ENCODE data around the gene GFOD2. TPM values are rescaled to one million over a fixed set of nuclear protein-coding genes. Genes with fewer than 3 reads are reported as not detected.

GFOD2 gene
- polyA plus RNA-seq, 3 donors = 3.7 to 9.4 (median 3.8) TPM

GRCh38 chr16:67652578-67653127 lies 66.5 kb downstream of the GFOD2 start:
- Histone ChIP-seq H3K36me3 (replicated peaks in 1 of 2; ENCODE audit: control insufficient read depth in 1 of 2, insufficient read depth in 2 of 2, low read length in 2 of 2) (peaks cover 0 to 2% of the 10 kb centered on the region in 2 donors), H3K27ac (ENCODE audit: low read depth in 1 of 2, low read length in 2 of 2) (no peak overlapping the region), H3K9ac (ENCODE audit: insufficient read depth, low read length, poor library complexity, severe bottlenecking) (no peak overlapping the region), H2AFZ (ENCODE audit: insufficient read depth, low read depth, low read length, poor library complexity, severe bottlenecking) (no peak overlapping the region), H3K27me3 (ENCODE audit: control insufficient read depth in 2 of 2, insufficient read depth in 2 of 2, low read length in 2 of 2) (no peaks in the 10 kb centered on the region), H3K4me3 (replicated peaks in 1 of 3; ENCODE audit: low read depth in 2 of 3, low read length in 3 of 3) (no peak overlapping the region), H3K9me3 (replicated peaks in 1 of 2; ENCODE audit: control insufficient read depth in 1 of 2, insufficient read depth in 1 of 2, low read length in 2 of 2) (no peaks in the 10 kb centered on the region), H4K20me1 (ENCODE audit: insufficient read depth, low read length) (no peaks in the 10 kb centered on the region), H3K4me2 (replicated peaks; ENCODE audit: extremely low read depth, low read length, poor library complexity, severe bottlenecking) (no peak overlapping the region), H3K4me1 (ENCODE audit: control insufficient read depth in 1 of 2, insufficient read depth in 2 of 2, low read length in 2 of 2) (no peaks in the 10 kb centered on the region), H3K79me2 (ENCODE audit: insufficient read depth, low read length) (no peaks in the 10 kb centered on the region)
- DNase-seq = peak in 1 of 3 donors; percentile 3
- intact Hi-C loops (cut with micrococcal nuclease) = no loop called here
- 64% methylated on average over 36 of the region's 59 CpGs for WGBS (ENCODE audit: insufficient coverage)
- Mint-ChIP-seq H3K9me3 (peaks cover 0 to 1% (median 0%) of the 10 kb centered on the region in 7 donors), H3K4me1 (no peaks in the 10 kb centered on the region), H3K27ac (no peak overlapping the region), H3K27me3 (ENCODE audit: low read depth in 3 of 3) (peaks cover 2 to 6% (median 5%) of the 10 kb centered on the region in 3 donors), H3K36me3 (peaks cover 3 to 10% of the 10 kb centered on the region in 2 donors), H3K4me3 (no peak overlapping the region)
- no peak for TF ChIP-seq CTCF (IDR thresholded peaks at IDR 0.05)

DNA sequence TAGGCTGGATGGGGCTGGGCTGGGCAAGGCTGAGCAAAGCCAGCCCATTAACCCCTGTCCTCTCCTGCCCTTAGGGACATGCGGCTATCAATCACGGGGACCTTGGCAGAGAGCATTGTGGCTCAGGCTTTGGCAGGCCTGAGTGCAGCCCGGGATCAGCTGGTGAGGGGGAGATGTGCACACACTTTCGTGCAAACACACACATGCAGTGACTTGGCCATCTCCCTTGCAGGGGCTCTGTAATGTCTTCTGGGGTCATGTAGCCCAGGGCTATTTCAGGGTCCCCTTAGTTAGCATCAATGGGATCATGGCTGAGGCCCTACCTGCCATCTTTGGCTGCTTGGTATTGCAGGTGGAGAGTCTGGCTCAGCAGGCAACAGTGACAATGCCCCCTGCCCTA lies 67.3 kb downstream of the GFOD2 start:
- Mint-ChIP-seq H3K27ac (no peak overlapping the region), H3K36me3 (peaks cover 0 to 2% of the 10 kb centered on the region in 2 donors), H3K4me1 (no peaks in the 10 kb centered on the region), H3K27me3 (ENCODE audit: low read depth in 3 of 3) (peaks cover 2 to 5% (median 5%) of the 10 kb centered on the region in 3 donors), H3K4me3 (peak overlapping the region in 1 of 2 donors; percentile 47), H3K9me3 (peaks cover 0 to 1% (median 0%) of the 10 kb centered on the region in 7 donors)
- WGBS (ENCODE audit: insufficient coverage) = no CpG with 5 or more reads among the region's 4 CpGs
- no peaks in the 10 kb centered on the region for H3K4me1 ChIP-seq (ENCODE audit: control insufficient read depth in 1 of 2, insufficient read depth in 2 of 2, low read length in 2 of 2)
- intact Hi-C loops (cut with micrococcal nuclease) = no loop called here
- H3K27me3 ChIP-seq (ENCODE audit: control insufficient read depth in 2 of 2, insufficient read depth in 2 of 2, low read length in 2 of 2) = no peaks in the 10 kb centered on the region
- no peak for TF ChIP-seq CTCF (IDR thresholded peaks at IDR 0.05)
- DNase-seq = no peak
- no peak overlapping the region for H2AFZ ChIP-seq (ENCODE audit: insufficient read depth, low read depth, low read length, poor library complexity, severe bottlenecking)
- H4K20me1 ChIP-seq (ENCODE audit: insufficient read depth, low read length) = no peaks in the 10 kb centered on the region
- H3K4me2 ChIP-seq (replicated peaks; ENCODE audit: extremely low read depth, low read length, poor library complexity, severe bottlenecking) = no peak overlapping the region
- no peaks in the 10 kb centered on the region for H3K79me2 ChIP-seq (ENCODE audit: insufficient read depth, low read length)
- H3K27ac ChIP-seq (ENCODE audit: low read depth in 1 of 2, low read length in 2 of 2) = no peak overlapping the region
- no peak overlapping the region for H3K9ac ChIP-seq (ENCODE audit: insufficient read depth, low read length, poor library complexity, severe bottlenecking)
- H3K36me3 ChIP-seq (replicated peaks in 1 of 2; ENCODE audit: control insufficient read depth in 1 of 2, insufficient read depth in 2 of 2, low read length in 2 of 2) = peaks cover 0 to 2% of the 10 kb centered on the region in 2 donors
- H3K9me3 ChIP-seq (replicated peaks in 1 of 2; ENCODE audit: control insufficient read depth in 1 of 2, insufficient read depth in 1 of 2, low read length in 2 of 2) = no peaks in the 10 kb centered on the region
- H3K4me3 ChIP-seq (replicated peaks in 1 of 3; ENCODE audit: low read depth in 2 of 3, low read length in 3 of 3) = no peak overlapping the region
